HG03045 (cell line): ENCODE data around the gene GJD3.

Source experiments
- ATAC-seq: cut with Tn5 transposase; IDR thresholded peaks from one replicate; pipeline ENCODE4 v1.9.1; 2021; ENCODE audit warnings: mild to moderate bottlenecking, moderate library complexity; ENCODE audit not compliant: unreplicated experiment

GJD3 gene

DNA sequence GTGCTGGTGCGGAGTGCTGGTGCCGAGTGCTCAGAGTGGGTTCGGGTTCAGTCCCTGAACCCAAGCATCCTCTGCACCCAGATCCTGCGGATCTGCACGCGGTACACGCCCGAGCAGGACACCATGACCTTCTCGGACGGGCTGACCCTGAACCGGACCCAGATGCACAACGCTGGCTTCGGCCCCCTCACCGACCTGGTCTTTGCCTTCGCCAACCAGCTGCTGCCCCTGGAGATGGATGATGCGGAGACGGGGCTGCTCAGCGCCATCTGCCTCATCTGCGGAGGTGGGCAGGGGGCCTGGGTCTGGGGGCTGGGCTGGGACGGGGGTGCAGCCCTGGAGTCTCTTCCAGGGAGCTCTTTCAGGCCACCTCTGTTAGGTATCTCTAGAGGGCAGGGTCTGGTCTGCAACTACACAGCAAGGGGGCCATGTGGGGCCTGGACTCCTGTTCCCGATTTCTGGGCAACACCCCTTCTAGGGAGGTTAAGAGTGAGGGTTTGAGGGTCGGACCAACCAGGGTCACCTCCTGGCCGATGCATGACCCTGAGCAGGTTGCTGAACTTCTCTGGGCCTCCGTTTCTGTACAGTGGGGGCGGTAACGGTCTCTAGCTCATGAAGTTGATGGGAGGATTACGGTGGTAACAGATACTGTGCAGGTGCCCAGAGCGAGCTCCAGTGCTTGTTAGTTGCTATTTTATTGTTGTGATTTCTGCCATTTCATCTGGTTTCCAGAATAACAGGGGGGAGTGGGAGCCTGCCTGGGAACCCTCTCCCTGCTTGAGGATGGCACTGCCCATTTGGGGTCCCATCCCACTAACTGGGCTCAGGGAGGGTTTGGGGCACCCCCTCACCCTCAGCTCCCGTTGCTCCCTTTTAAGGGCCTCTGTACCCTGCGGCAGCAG is 10.1 kb downstream of the GJD3 start:
- ATAC-seq, result no peak

DNA sequence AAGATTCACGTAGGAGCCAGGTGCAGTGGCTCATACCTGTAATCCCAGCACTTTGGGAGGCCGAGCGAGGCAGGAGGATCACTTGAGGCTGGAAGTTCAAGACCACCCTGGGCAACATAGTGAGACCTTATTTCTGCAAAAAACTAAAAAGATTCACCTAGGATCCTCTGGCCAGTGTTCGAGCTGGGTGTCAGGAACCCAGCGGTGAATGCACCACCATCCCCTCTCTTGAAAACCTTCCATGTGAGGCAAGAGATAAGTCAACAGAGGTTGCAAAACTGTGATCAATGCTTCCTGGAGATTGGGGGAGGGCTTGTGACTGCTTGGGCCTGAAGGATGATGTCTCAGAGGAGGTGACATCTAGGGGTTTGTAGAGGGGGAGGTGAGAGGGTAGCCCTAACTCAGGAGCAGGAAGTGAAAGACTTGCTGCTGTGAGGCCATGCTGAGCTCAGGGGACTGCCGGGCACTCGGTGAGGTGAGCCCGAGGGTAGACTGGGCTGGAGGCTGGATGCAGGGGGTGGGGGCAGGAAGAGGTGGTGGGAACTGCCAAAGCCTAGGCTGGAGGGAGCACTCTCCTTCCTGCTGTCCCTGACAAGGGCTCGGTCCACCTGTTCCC is 11.7 kb downstream of the GJD3 start:
- ATAC-seq, result no peak

DNA sequence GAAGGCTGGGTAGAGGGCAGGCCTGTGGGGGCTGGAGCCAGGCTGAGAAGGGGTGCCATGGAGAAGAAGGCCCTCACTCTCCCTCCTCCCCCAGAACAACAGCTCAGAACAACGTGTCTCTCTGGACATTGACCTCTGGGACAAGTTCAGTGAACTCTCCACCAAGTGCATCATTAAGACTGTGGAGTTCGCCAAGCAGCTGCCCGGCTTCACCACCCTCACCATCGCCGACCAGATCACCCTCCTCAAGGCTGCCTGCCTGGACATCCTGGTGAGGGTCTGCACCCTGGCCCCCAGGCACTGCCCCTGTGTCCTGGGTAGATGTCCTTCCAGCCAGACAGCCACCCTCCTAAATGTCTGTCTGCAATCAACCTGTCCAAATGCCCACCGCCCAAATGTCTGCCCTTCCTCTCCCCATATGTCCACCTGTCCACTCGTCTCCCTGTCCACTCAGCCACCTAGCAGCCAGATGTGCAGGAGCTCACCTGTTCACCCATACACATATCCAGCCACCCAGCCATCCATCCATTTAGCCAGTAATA is 12.2 kb downstream of the GJD3 start:
- ATAC-seq, result no peak

DNA sequence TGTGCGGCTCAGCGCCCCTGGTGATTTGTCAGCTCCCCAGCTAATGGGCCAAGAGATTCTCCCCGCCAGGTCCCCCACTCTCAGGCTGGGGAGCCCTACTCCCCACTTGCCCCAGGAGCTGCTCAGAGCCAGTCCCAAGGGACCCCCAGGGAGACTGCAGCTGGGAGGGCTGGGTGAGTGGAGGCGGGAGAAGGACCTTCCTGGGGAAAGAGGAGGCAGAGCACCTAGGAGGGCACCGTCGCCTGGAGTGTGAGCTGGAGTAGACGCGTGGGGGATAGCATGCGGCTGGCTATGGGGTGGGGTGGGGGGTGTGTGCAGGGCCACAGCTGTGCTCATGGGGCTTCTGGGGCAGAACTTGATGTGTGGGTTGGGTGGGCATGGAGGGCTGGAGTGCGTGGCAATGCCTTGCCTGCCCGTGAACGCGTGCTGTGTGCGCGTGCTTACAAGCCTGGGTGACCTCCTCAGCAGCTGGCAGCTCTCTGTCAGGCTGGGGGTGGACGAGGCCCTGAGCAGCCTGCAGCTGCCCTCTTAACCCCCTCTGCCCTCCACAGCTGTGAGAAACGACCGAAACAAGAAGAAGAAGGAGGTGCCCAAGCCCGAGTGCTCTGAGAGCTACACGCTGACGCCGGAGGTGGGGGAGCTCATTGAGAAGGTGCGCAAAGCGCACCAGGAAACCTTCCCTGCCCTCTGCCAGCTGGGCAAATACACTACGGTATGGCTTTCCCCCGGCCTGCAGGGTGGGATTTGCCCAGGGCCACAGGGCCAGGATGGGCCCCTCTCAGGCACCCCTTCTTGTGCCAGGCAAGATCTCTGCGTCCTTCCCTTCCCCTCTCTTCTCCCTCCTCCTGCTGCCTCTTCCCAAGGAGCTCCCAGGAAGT is 12.9 kb downstream of the GJD3 start:
- ATAC-seq, result no peak

DNA sequence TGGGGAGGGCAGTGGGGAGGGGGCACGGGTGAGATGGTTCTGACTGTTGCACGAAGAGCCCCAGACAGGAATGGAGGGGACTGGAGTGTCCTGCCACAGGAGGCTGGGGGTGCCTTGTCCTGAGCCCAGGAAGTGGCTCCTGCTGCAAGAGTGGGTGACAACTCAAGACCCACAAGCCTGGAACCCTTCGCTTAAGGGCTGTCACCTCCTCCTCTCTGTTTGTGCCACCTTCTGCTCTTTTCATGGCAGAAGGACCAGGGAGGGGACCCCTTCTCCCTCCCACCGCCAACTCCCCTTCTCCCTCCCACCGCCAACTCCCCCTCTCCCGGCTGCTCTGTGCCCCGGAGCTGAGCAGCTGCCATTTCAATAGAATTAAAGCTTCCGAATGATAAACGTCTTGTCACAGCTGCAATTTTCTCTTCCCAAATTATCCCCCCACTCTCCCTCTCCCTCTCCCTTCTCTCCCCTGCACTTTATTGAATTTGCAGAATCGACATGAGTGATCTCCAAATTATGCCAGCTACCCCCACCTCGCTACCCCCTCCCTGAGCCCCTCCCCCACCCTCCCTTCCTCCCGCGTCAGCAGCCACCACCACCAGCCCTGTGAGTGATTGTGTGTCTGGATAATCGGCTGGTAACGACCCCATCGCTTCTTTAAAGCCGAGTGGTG is 13.7 kb downstream of the GJD3 start:
- ATAC-seq, result no peak

DNA sequence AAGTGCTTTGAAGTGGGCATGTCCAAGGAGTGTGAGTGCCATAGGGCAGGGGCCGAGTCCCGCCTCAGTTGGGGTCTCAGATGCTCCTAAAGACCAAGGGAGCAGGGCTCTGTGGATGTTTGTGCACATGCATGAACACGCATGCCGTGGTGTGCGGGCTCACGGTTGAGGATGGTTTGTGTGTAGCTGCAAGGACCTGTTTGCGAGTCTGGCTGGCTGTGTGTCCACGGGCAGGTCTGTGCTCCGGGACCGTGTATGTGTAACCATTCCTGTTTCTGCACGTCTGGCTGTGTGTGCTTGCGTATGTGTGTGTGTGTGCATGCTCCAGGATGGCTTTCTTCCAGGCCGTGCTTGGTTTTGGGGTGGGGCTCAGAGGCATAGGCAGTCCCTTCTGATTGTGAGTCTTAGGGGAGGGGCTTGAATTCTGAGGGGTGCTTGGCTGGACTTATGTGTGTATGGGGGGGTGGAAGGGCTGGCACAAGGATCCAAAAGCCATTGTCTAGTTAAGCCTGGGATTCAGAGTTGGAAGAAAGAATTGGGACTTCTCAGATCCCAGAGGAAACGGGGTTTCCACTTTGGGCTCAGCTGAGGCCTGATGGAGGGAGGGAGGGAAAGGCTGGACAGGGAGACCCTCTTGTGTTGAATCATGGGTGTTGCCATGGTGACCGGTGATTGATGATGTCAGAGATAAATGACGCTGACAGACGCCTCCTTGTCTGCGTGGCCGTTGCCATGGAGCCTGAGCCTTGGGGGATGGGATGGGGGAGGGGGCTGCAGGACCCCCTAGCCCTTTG is 14.4 kb downstream of the GJD3 start:
- ATAC-seq, result no peak

DNA sequence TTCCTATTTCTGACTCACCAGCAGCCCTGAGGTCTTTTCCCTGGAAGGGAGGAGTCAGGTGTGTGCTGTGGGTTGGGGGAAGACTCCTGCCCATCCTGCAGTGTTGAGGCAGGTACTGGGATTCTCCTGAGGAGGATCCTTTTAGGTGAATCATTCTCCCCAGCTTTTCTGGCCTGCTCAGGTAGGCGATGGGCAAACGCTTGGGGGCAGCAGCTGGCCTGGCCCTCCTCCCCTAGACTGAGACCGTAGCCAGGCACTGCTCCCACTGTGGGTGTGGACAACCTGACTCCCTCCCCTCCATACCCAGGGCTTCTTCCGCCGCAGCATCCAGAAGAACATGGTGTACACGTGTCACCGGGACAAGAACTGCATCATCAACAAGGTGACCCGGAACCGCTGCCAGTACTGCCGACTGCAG is 15.1 kb downstream of the GJD3 start:
- no peak for ATAC-seq

DNA sequence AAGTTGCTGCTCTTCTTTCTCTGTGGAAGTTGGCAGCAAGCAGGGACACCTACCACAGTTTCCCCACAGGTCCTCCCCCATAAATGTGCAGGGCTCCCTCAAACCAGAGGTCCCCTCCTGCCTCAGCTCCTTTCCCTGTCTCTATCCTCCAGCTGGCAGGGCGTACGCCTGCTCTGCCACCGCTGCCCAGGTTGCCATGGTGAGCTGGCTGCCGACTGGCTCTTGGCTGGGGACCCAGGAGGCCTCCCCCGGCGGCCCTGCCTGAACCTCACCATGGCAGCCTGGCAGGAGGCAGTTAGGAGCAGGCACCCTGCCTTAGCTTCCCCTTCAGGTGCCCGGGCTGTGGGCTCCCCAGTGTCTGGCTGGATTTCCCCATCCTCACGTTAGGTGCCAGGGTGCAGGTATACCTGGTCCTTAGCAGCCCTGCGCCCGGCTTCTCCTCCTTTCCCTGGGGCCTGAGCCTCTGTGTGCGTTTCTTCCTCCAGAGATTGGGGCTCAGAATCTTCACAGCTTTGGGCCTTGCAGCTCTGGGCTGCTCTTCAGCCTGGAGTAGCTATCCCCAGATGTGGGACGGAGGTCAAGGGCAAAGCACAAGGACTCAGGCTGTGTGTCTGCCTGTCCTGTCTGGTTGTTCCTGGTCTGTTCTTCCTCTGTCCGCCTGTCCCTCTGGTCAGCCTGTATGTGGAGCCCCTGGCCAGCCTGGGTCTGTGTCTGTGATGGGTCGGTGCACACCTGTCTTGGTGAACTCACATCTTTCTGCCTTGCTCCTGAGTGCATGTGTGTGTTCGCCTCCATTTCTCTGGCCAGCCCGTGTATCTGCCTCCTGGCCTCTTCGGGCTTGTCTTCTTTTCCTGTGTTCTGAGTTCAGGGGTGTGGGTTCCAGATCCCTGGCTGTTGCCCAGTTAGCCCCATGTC is 15.7 kb downstream of the GJD3 start:
- ATAC-seq, result no peak

DNA sequence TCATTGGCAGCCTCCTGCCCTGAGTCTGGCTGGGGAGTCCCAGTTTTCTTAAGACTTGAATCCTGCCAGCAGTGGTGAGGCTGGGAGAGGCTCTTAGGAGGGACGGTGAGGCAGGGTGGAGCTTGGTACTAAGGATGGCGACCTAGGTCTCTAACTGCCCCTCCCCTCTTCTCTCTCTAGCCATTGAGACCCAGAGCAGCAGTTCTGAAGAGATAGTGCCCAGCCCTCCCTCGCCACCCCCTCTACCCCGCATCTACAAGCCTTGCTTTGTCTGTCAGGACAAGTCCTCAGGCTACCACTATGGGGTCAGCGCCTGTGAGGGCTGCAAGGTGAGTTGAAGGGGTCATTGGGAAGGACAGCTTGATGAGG is 16.4 kb downstream of the GJD3 start:
- ATAC-seq, result no peak

DNA sequence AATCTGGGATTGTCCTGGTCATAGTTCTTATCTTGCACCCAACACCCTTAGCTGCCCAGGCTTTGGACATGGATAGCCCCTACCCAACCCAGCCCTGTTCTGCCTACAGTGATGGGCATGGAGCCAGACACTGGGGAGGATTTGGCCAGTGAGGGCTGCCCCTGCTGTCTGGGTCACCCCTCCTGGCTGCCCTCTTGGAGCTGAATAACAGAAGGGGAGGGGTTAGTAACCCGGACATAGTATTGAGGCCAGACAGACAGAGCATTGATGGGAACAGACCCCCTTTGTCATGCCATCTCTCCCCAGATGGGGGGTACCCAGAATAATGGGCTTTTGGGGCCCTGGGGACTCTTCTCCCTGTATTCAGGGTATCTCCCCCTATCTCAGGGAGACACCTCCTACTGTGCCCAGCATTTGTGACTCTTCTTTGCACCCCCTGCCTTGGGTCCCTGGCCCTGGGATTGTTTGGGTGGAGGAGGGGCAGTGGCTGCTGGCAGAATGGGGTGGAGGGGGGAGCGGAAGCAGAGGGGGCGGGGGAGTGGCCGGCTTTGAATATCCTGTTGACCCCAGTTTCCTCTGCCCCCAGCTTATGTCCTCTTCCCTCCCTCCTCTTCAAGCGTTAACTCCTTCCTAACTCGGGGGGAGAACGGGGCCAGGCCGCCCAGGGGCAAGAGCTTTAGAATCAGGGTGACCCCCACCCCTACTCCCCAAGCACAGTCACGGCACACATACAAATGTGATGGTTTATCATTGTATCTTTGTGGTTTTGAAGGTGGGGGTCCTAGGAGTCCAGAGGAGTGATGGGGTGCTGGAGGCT is 17.0 kb downstream of the GJD3 start:
- ATAC-seq, result no peak

DNA sequence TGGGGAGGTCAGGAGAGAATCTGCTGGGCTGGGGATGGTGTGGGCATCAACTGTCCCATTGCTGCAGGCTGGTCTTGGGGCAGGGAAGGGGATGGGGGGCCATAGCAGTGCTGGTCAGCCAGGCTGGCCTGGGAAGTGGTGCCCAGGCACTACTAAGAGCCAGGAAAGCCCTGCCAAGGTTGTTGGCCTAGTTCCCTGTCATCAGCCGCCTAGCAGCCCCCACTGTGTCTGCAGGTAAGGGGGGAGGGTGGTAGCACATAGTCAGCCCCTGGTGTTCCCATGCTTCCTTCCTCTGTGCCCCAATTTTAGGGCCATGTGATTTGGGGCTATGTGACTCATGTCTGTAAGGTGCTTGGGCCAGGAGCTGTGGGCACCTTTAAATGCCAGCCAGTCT is 17.8 kb downstream of the GJD3 start:
- ATAC-seq, result no peak

DNA sequence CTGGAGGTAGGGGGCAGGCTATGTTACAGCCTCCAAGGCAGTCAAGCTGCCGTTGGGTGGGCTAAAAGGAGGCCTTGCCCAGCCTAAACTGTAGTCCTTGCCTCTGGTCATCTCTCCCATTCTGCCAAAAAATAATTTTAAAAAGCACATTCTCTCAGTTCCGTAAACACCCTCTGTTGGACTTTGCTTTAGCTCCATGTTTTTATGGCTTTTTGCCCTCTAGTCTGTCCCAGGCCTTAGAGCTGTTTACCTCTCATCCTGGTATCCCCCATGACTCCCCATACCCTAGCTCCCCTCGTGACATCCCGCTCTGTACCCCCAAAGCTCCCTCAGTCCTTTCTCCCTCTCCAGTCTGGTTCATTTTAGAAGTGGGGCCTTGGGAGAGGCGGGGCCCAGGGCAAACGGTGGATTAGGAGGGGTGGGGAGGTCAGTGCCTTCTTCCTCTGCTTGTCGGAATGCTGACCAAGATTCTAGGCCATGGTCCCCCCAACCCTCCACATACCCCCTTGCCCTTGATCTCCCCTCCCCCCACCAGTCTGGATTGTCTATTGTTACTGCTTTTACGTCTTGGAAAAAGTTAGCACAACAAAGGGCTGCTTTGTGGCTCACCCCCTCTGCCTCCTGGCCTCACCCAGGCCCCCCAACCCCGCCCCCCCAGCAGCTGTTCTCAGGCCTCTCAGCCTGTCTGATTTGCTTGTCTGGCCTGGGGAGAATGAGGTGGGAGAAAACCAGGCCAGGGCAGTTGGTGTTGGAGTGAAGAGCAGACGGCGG is 18.4 kb downstream of the GJD3 start:
- no peak for ATAC-seq

DNA sequence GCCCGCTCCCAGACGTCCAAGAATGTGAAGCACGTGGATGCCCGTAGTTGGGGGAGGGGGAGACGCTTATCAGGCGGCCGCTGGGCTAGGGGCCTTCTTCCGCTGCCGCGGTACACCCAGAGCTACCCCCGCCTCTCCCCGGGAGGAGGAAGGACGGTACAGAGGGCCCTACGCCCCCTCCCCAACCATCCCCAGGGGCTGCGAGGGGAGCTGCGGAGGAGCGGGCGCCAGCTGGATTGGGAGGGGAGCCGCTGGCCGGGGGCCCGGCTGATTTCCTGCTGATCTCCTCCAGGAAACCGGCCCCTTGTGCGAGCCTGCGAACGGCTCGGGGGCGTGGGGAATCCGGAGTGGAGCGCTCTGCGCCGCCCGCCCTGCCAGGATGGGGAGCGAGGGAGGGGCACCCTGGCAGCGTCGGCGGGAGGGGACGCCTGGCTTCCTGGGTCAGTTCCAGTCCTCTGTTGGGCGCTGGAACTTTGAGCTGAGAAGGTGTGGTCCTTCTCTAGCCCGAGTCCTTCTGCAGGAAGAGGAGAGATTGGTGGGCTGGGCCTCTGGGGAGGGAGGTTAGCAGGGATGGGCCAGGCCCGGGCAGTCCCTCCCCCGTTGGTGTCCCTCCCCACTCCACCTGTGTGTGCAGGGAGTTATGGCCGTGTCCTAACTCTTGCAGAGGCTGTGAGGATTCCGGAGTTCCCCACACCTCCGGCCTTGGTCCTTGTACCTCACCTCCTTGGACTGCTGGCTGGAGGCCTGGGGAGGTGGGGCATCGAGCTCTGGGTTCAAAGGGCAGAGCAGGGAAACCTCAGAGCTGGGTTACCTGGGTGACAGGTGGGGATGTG is 19.2 kb downstream of the GJD3 start:
- ATAC-seq, result no peak

DNA sequence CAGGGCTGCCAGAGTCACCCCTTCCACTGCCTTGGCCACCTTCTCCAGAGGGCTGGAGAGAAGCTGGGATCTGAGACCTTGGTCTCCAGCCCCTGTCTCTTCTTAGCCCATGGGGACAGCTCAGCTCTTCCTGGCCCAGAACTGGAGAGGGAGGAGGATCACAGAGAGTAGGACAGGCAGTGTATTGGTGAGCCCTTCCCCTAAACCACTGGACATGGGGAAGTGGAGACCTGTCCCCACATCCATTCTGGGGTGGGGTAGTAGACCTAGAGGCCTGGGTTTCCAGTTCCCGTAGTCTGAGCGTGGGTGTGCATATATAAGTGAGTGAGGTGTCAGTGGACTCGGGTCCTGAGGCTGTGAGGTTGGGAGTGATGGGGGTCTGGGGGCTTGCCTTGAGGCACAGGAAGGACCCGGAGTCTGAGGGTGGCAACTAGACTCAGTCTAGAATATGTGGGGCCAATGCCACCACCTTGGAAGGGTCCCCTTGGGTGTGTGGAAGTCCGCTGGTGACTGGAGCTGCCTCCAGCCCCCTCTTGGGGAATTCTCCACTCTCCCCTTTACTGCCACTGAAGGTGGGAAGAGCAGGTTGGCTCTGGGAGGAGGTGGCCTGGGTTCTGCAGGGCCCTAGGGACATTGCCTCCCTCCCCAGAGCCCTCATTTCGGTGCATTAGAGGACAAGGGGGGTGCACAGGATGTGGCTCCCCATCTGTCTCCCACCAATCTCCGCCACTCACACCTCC is 19.9 kb downstream of the GJD3 start:
- no peak for ATAC-seq

DNA sequence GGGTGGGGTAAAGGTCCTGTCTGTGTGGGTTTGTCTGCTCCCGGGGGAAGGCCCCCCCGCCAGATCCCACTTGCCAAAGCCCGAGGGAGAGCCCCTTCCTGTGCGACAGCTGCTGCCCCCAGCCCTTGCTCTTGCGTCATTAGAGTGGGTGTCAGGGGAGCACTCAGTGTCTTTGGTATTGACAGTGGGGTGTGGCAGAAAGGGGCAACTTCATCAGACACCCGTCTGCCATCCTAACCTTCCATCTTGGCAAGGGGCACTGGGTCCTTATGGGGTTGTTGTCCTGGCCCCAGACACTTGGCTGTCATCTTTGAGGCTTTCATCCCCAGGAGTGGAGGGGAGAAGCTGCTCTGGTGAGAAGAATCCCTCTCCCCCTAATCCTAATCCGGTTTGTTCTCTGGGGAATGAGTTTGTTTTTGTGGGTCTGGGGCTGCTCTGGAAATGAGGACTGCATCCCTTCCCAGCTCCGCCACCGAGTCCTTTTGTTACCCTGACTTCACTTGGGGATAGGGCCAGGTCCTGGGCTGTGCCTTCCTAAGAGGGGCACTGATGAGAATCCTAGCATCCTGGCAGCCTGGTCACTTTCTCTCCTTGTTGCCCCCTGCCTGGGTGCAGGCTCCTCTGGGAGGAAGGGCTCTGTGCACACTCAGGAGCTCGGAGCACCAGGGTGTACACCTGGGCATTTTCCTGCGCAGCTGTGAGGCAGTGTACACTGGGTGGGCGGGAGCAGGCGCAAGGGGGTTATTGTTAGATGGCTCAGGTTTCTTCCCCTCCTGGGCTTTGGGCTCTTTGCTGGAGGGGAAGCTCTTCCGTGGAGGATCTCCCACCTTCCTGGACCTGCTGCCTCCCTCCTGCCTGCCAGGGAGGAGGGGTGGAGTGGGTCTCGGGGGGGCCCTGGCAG is 21.1 kb downstream of the GJD3 start:
- no peak for ATAC-seq
